Transverse colon (tissue), 4 donors: ENCODE data around the gene ABHD6. TPM values are rescaled to one million over a fixed set of nuclear protein-coding genes. Genes with fewer than 3 reads are reported as not detected.

ENCODE experiments used
- DNase-seq: peaks from one replicate; pipeline ENCODE4 v3.0.0-alpha.2; 2019
- H3K27ac ChIP-seq, 4 donors: fragments of 200-600 bp; sonication (generic); 2 replicates each; pipeline ENCODE4 v1.5.1; 2016 to 2018; ENCODE audit warnings: inconsistent platforms in 4 of 4
- H3K27me3 ChIP-seq: fragments of 200-600 bp; sonication (generic); 2 replicates; pipeline ENCODE4 v1.5.1; 2017; ENCODE audit warnings: inconsistent platforms
- H3K36me3 ChIP-seq, 4 donors: fragments of 200-600 bp; sonication (generic); 2 replicates each; pipeline ENCODE4 v1.5.1; 2017 to 2019; ENCODE audit warnings: inconsistent platforms in 4 of 4
- H3K4me1 ChIP-seq, 4 donors: fragments of 200-600 bp; sonication (generic); 2 replicates each; pipeline ENCODE4 v1.5.1; 2017 to 2020; ENCODE audit warnings: inconsistent platforms in 4 of 4
- H3K4me3 ChIP-seq, 4 donors: fragments of 200-600 bp; sonication (generic); 1 replicate in 1 of 4; 2 replicates in 3 of 4; pipeline versions ENCODE4 v1.5.1 to v1.6.1; 2017 to 2019; ENCODE audit warnings: inconsistent platforms in 4 of 4
- H3K9me3 ChIP-seq, 2 donors: fragments of 200-600 bp; sonication (generic); 2 replicates each; pipeline ENCODE4 v1.5.1; 2017 to 2019; ENCODE audit warnings: inconsistent platforms in 2 of 2
- CTCF ChIP-seq, 5 experiments: fragments of 200-600 bp in 3 of 5; fragments of 450-650 bp in 2 of 5; sonication (generic) in 3 of 5; IDR thresholded peaks; 1 replicate in 2 of 5; 2 replicates in 3 of 5; pipeline ENCODE4 v1.5.1; 2016 to 2017; ENCODE audit warnings: antibody characterized with exemption in 5 of 5, inconsistent platforms in 3 of 5, mild to moderate bottlenecking in 2 of 5, moderate library complexity in 1 of 5
- EP300 ChIP-seq: sonication (generic); formaldehyde crosslinking; IDR thresholded peaks from one replicate; pipeline ENCODE4 v1.6.1; 2017; ENCODE audit warnings: antibody characterized with exemption, low read depth
- POLR2A ChIP-seq: fragments of 450-650 bp; IDR thresholded peaks from one replicate; pipeline ENCODE4 v1.6.1; 2016; ENCODE audit warnings: antibody characterized with exemption, mild to moderate bottlenecking, moderate library complexity
- POLR2AphosphoS5 ChIP-seq, 3 donors: sonication (generic); formaldehyde crosslinking; IDR thresholded peaks; one replicate each; pipeline ENCODE4 v1.6.1; 2016; ENCODE audit warnings: antibody characterized with exemption in 3 of 3
- WGBS, 2 donors: methylation state at CpG; one replicate each; pipeline ENCODE4 v1.1.5; 2018; ENCODE audit warnings: low coverage in 1 of 2; 5-methylcytosine and 5-hydroxymethylcytosine counted together
- in situ Hi-C, 4 donors: fragments of 200-750 bp; cut with MboI; loops; one replicate each; pipeline versions ENCODE4 v1.15.0 to v1.15.1; 2017; ENCODE audit warnings: low sequenced_read_pairs in 3 of 4, low pct_ligation_motif_present in 1 of 4, low pct_unique_long_range_greater_than_20kb in 1 of 4
- intact Hi-C: fragments of 100-400 bp; cut with DNase I; formaldehyde crosslinking; loops from one replicate; pipeline ENCODE4 v1.15.1; 2023; ENCODE audit warnings: low total_unique reads
- total RNA-seq, 4 donors: library from RNA; depleted of rRNA; stranded (reverse); fragments of >200 nt; gene quantifications; one replicate each; pipeline ENCODE4 v1.1.0, GENCODE V29; 2016

ABHD6 gene
- total RNA-seq, 4 donors from 2014 or later, result 5.2 to 68.1 (median 32.0) TPM

GRCh38 chr3:58246148-58247047, 8.8 kb downstream of the ABHD6 start:
- in situ Hi-C loops (loop anchor here in 1 of 4 donors (10.0 kb wide), 1 partner anchor 48 kb away; no protein-coding TSS in a partner anchor), intact Hi-C loops (no loop called here)
- peaks cover 8 to 44% (median 29%) of the 10 kb centered on the region in 4 donors for H3K4me1 ChIP-seq
- 23 to 78% methylated on average over 3 to 8 of the region's 8 CpGs for WGBS, 2 donors
- no peak for DNase-seq
- H3K27ac ChIP-seq, result no peak overlapping the region
- no peaks in the 10 kb centered on the region for H3K27me3 ChIP-seq
- no peaks in the 10 kb centered on the region for H3K36me3 ChIP-seq
- H3K9me3 ChIP-seq, result no peaks in the 10 kb centered on the region
- H3K4me3 ChIP-seq, result no peak overlapping the region
- TF ChIP-seq POLR2A (no peak), POLR2AphosphoS5 (IDR thresholded peaks at IDR 0.05) (no peak), CTCF (IDR thresholded peaks at IDR 0.05) (no peak), EP300 (no peak)

GRCh38 chr3:58249358-58250092, 11.9 kb downstream of the ABHD6 start:
- DNase-seq, result peak; percentile 81
- H3K36me3 ChIP-seq, result no peaks in the 10 kb centered on the region
- peak overlapping the region; percentile 72 to 83 (median 80) for H3K27ac ChIP-seq
- H3K9me3 ChIP-seq, result no peaks in the 10 kb centered on the region
- TF ChIP-seq CTCF (IDR thresholded peaks at IDR 0.05) (peak in 4 of 5 experiments; percentile 18 to 50 (median 31)), POLR2A (peak; percentile 75), EP300 (no peak), POLR2AphosphoS5 (IDR thresholded peaks at IDR 0.05) (peak; percentile 67 to 88 (median 82))
- no peaks in the 10 kb centered on the region for H3K27me3 ChIP-seq
- H3K4me1 ChIP-seq, result peaks cover 27 to 68% (median 42%) of the 10 kb centered on the region in 4 donors
- H3K4me3 ChIP-seq, result peak overlapping the region in 1 of 4 donors; percentile 26
- in situ Hi-C loops (loop anchor here in 1 of 4 donors (10.0 kb wide), 1 partner anchor 45 kb away; no protein-coding TSS in a partner anchor), intact Hi-C loops (no loop called here)
- 44 to 50% methylated on average over 7 of the region's 7 CpGs for whole genome bisulfite sequencing, 2 donors

GRCh38 chr3:58250093-58250707, 12.6 kb downstream of the ABHD6 start:
- Histone ChIP-seq H3K9me3 (no peaks in the 10 kb centered on the region), H3K27ac (peak overlapping the region; percentile 72 to 83 (median 80)), H3K4me1 (peaks cover 27 to 69% (median 42%) of the 10 kb centered on the region in 4 donors), H3K36me3 (no peaks in the 10 kb centered on the region), H3K27me3 (no peaks in the 10 kb centered on the region), H3K4me3 (peak overlapping the region in 1 of 4 donors; percentile 10)
- TF ChIP-seq EP300 (no peak), CTCF (IDR thresholded peaks at IDR 0.05) (peak in 1 of 5 experiments; percentile 2)
- WGBS, 2 donors, result 63 to 93% methylated on average over 2 to 8 of the region's 8 CpGs
- in situ Hi-C loops (no loop called here), intact Hi-C loops (no loop called here)
- DNase-seq, result no peak

GRCh38 chr3:58251631-58252035, 14.0 kb downstream of the ABHD6 start:
- no peak for TF ChIP-seq CTCF (IDR thresholded peaks at IDR 0.05)
- peak; percentile 15 to 61 (median 47) for TF ChIP-seq POLR2AphosphoS5 (IDR thresholded peaks at IDR 0.05)
- peak; percentile 40 for TF ChIP-seq EP300
- 61 to 75% methylated on average over 2 to 3 of the region's 3 CpGs for WGBS, 2 donors
- Histone ChIP-seq H3K27me3 (no peaks in the 10 kb centered on the region), H3K36me3 (no peaks in the 10 kb centered on the region), H3K4me3 (no peak overlapping the region), H3K27ac (peak overlapping the region; percentile 27 to 81 (median 75)), H3K9me3 (no peaks in the 10 kb centered on the region), H3K4me1 (peaks cover 20 to 60% (median 42%) of the 10 kb centered on the region in 4 donors)
- no peak for DNase-seq
- in situ Hi-C loops, result no loop called here
- intact Hi-C loops, result no loop called here
